ENCODE measurements around the gene CLCA1. TPM values are rescaled to one million over a fixed set of nuclear protein-coding genes. Genes with fewer than 3 reads are reported as not detected.

Gene CLCA1
- total RNA-seq, 2 experiments from 2014 or later = not detected

GRCh38 chr1:86453664-86454063 is 15.1 kb upstream of the CLCA1 start:
- H3K4me1 ChIP-seq (ENCODE audit: insufficient read depth, low read length) = no peaks in the 10 kb centered on the region
- no peaks in the 10 kb centered on the region for H3K27me3 ChIP-seq (ENCODE audit: control insufficient read depth in 1 of 2, insufficient read depth in 2 of 2, low read length in 2 of 2)
- no peak overlapping the region for H3K4me3 ChIP-seq (ENCODE audit: low read length)
- H3K9me3 Mint-ChIP-seq = no peaks in the 10 kb centered on the region
- peaks cover 4% of the 10 kb centered on the region for H3K27me3 Mint-ChIP-seq
- H3K36me3 Mint-ChIP-seq (ENCODE audit: low read depth) = no peaks in the 10 kb centered on the region
- ATAC-seq (ENCODE audit: poor library complexity) (no peak), DNase-seq (no peak)
- H3K4me3 Mint-ChIP-seq = no peak overlapping the region
- ChIA-PET POLR2A (no interaction called here), CTCF (interaction anchor here (0.7 kb wide), 1 partner anchor 18 kb away, joined by 3 read pairs; no protein-coding TSS in a partner anchor)
- no peak for TF ChIP-seq CTCF (IDR thresholded peaks at IDR 0.05)
- H3K4me1 Mint-ChIP-seq (ENCODE audit: low read depth) = no peaks in the 10 kb centered on the region
- no peak overlapping the region for H3K27ac Mint-ChIP-seq
- no peaks in the 10 kb centered on the region for H3K9me3 ChIP-seq (ENCODE audit: control insufficient read depth in 1 of 2, insufficient read depth in 1 of 2, low read length in 2 of 2)
- H3K27ac ChIP-seq (ENCODE audit: low read depth in 1 of 2, low read length in 2 of 2) = no peak overlapping the region
- intact Hi-C loops (cut with DNase I, micrococcal nuclease) = no loop called here
- no peaks in the 10 kb centered on the region for H3K36me3 ChIP-seq (ENCODE audit: insufficient read depth, low read length)

GRCh38 chr1:86455073-86455472 is 13.7 kb upstream of the CLCA1 start:
- Histone ChIP-seq H3K9me3 (ENCODE audit: control insufficient read depth in 1 of 2, insufficient read depth in 1 of 2, low read length in 2 of 2) (no peaks in the 10 kb centered on the region), H3K36me3 (ENCODE audit: insufficient read depth, low read length) (no peaks in the 10 kb centered on the region), H3K4me1 (ENCODE audit: insufficient read depth, low read length) (no peaks in the 10 kb centered on the region), H3K27me3 (ENCODE audit: control insufficient read depth in 1 of 2, insufficient read depth in 2 of 2, low read length in 2 of 2) (no peaks in the 10 kb centered on the region), H3K4me3 (ENCODE audit: low read length) (no peak overlapping the region), H3K27ac (ENCODE audit: low read depth in 1 of 2, low read length in 2 of 2) (no peak overlapping the region)
- POLR2A ChIA-PET = no interaction called here
- Mint-ChIP-seq H3K4me1 (ENCODE audit: low read depth) (no peaks in the 10 kb centered on the region), H3K36me3 (ENCODE audit: low read depth) (no peaks in the 10 kb centered on the region), H3K9me3 (no peaks in the 10 kb centered on the region), H3K4me3 (no peak overlapping the region), H3K27me3 (peaks cover 4% of the 10 kb centered on the region), H3K27ac (no peak overlapping the region)
- DNase-seq (no peak), ATAC-seq (ENCODE audit: poor library complexity) (no peak)
- CTCF ChIA-PET = no interaction called here
- TF ChIP-seq CTCF (IDR thresholded peaks at IDR 0.05) = no peak
- intact Hi-C loops (cut with DNase I, micrococcal nuclease) = no loop called here

- no peak for TF ChIP-seq CTCF (IDR thresholded peaks at IDR 0.05)
- POLR2A ChIA-PET = no interaction called here
- DNase-seq (no peak), ATAC-seq (ENCODE audit: poor library complexity) (no peak)
- Mint-ChIP-seq H3K4me3 (no peak overlapping the region), H3K9me3 (no peaks in the 10 kb centered on the region), H3K36me3 (ENCODE audit: low read depth) (no peaks in the 10 kb centered on the region), H3K27me3 (peaks cover 4% of the 10 kb centered on the region), H3K4me1 (ENCODE audit: low read depth) (no peaks in the 10 kb centered on the region), H3K27ac (no peak overlapping the region)
- no peaks in the 10 kb centered on the region for H3K36me3 ChIP-seq (ENCODE audit: insufficient read depth, low read length)
- no peak overlapping the region for H3K27ac ChIP-seq (ENCODE audit: low read depth in 1 of 2, low read length in 2 of 2)
- H3K4me3 ChIP-seq (ENCODE audit: low read length) = no peak overlapping the region
- intact Hi-C loops (cut with DNase I, micrococcal nuclease) = no loop called here
- H3K4me1 ChIP-seq (ENCODE audit: insufficient read depth, low read length) = no peaks in the 10 kb centered on the region
- no peaks in the 10 kb centered on the region for H3K9me3 ChIP-seq (ENCODE audit: control insufficient read depth in 1 of 2, insufficient read depth in 1 of 2, low read length in 2 of 2)
- CTCF ChIA-PET = interaction anchor here (1.1 to 1.2 kb wide), 2 partner anchors 13 to 24 kb away, joined by 3 to 4 read pairs; no protein-coding TSS in a partner anchor
- peaks cover 2 to 4% of the 10 kb centered on the region in 2 experiments for H3K27me3 ChIP-seq (ENCODE audit: control insufficient read depth in 1 of 2, insufficient read depth in 2 of 2, low read length in 2 of 2)
Measured at GRCh38 chr1:86460998-86461397, 7.7 kb upstream of the CLCA1 start.

Measured in CD4-positive, alpha-beta T cell (primary cell).